Cardiac fibroblast (primary cell): ENCODE measurements around the gene SPRED2.

Source experiments
- DNase-seq, 2 donors: peaks; one replicate each; pipeline versions ENCODE4 v3.0.0 to v3.0.0-alpha.2; 2010; ENCODE audit warnings: low read depth in 2 of 2
- H3K4me3 ChIP-seq, 2 donors: replicated peaks in 1 of 2; 1 replicate in 1 of 2; 2 replicates in 1 of 2; pipeline ENCODE4 v1.5.1; 2011; ENCODE audit warnings: low read depth in 2 of 2, low read length in 2 of 2, mild to moderate bottlenecking in 2 of 2, moderate library complexity in 1 of 2
- CTCF ChIP-seq: IDR thresholded peaks from one replicate; pipeline ENCODE4 v1.5.1; 2011; ENCODE audit warnings: low read depth, mild to moderate bottlenecking, low read length, inconsistent platforms

The SPRED2 gene

GRCh38 chr2:65458999-65459398, 26.6 kb upstream of the SPRED2 start:
- TF ChIP-seq CTCF, result no peak
- no peak for DNase-seq
- no peak overlapping the region for H3K4me3 ChIP-seq

GRCh38 chr2:65456886-65457285, 24.5 kb upstream of the SPRED2 start:
- no peak for TF ChIP-seq CTCF
- no peak overlapping the region for H3K4me3 ChIP-seq
- DNase-seq, result no peak

GRCh38 chr2:65456064-65456463, 23.7 kb upstream of the SPRED2 start:
- H3K4me3 ChIP-seq, result no peak overlapping the region
- DNase-seq, result peak in 1 of 2 donors; percentile 79
- TF ChIP-seq CTCF, result no peak

- no peak for DNase-seq
- TF ChIP-seq CTCF, result no peak
- H3K4me3 ChIP-seq, result no peak overlapping the region
These were observed 21.5 kb upstream of the SPRED2 start for GRCh38 chr2:65453916-65454315.

GRCh38 chr2:65452150-65452895, 19.9 kb upstream of the SPRED2 start:
- no peak overlapping the region for H3K4me3 ChIP-seq
- no peak for TF ChIP-seq CTCF
- DNase-seq, result no peak

GRCh38 chr2:65450810-65451209, 18.4 kb upstream of the SPRED2 start:
- DNase-seq, result no peak
- H3K4me3 ChIP-seq, result no peak overlapping the region
- TF ChIP-seq CTCF, result no peak

GRCh38 chr2:65450393-65450792, 18.0 kb upstream of the SPRED2 start:
- TF ChIP-seq CTCF, result no peak

More at GRCh38 chr2:65450393-65450792, 18.0 kb upstream of the SPRED2 start:
- no peak overlapping the region for H3K4me3 ChIP-seq
- DNase-seq, result no peak
